A549 (cell line): Measurements from ENCODE around the gene SLC16A5. TPM values are rescaled to one million over a fixed set of nuclear protein-coding genes. Genes with fewer than 3 reads are reported as not detected.

Experiments used
- ATAC-seq, 2 experiments: fragments of 200-7000 bp in 1 of 2; fragments of >200 bp in 1 of 2; cut with Nextera tagmentation in 1 of 2; cut with Tn5 transposase in 1 of 2; 3 replicates each; pipeline versions ENCODE4 v1.8.0 to v1.9.1; 2018 to 2020; ENCODE audit warnings: mild to moderate bottlenecking in 1 of 2, moderate library complexity in 1 of 2
- CTCF ChIA-PET: fragments of 300-600 bp; sonication (Branson Sonifier 250); formaldehyde crosslinking; extraction: SDS; loops from one replicate; lab custom pipeline; 2021; ENCODE audit warnings: antibody characterized with exemption, inconsistent platforms; lab: Yijun Ruan, JAX
- POLR2A ChIA-PET: fragments of 350-600 bp; formaldehyde crosslinking; extraction: SDS; loops from one replicate; lab custom pipeline; 2021; ENCODE audit warnings: antibody characterized with exemption, inconsistent platforms; lab: Yijun Ruan, JAX
- DNase-seq, 2 experiments: peaks; one replicate each; pipeline versions ENCODE4 v3.0.0 to v3.0.0-alpha.2; 2011 to 2016; ENCODE audit warnings: low read depth in 1 of 2, low spot score in 1 of 2
- FAIRE-seq: peaks from 2 replicates; lab custom pipeline; 2011; peaks lifted over from hg19 to GRCh38; lab: Jason Lieb, UNC
- H3K27ac ChIP-seq, 2 experiments: fragments of >200 bp; sonication (Bioruptor Twin); formaldehyde crosslinking; 3 replicates each; pipeline ENCODE4 v1.5.1; 2016 to 2017
- H3K4me1 ChIP-seq: fragments of >200 bp; sonication (Bioruptor Twin); formaldehyde crosslinking; 3 replicates; pipeline ENCODE4 v1.6.1; 2016
- H3K4me2 ChIP-seq: fragments of >200 bp; sonication (Bioruptor Twin); formaldehyde crosslinking; 3 replicates; pipeline ENCODE4 v1.6.1; 2016
- H3K4me3 ChIP-seq: fragments of >200 bp; sonication (Bioruptor Twin); formaldehyde crosslinking; 3 replicates; pipeline ENCODE4 v1.5.1; 2016
- H3K9me3 ChIP-seq: fragments of >200 bp; sonication (Bioruptor Twin); formaldehyde crosslinking; 3 replicates; pipeline ENCODE4 v1.6.1; 2016
- CEBPB ChIP-seq, 2 experiments: fragments of >200 bp in 1 of 2; sonication (Bioruptor Twin) in 1 of 2; formaldehyde crosslinking in 1 of 2; IDR thresholded peaks; 2 replicates each; pipeline ENCODE4 v1.6.1; 2012 to 2016
- FOSL2 ChIP-seq, 2 experiments: fragments of 450-650 bp in 1 of 2; fragments of >200 bp in 1 of 2; sonication (Bioruptor Twin) in 1 of 2; formaldehyde crosslinking; IDR thresholded peaks; 2 replicates each; pipeline versions ENCODE4 v1.5.0 to v1.6.1; 2016 to 2020; ENCODE audit warnings: mild to moderate bottlenecking in 1 of 2, moderate library complexity in 1 of 2
- FOXS1 ChIP-seq: fragments of 250-450 bp; sonication (Bioruptor Pico); IDR thresholded peaks from 2 replicates; pipeline ENCODE4 v1.5.0; 2020; ENCODE audit warnings: mild to moderate bottlenecking, moderate library complexity
- GATA3 ChIP-seq: IDR thresholded peaks from 2 replicates; pipeline ENCODE4 v1.6.1; 2012; ENCODE audit warnings: borderline replicate concordance
- HOXB5 ChIP-seq: fragments of 250-450 bp; sonication (Bioruptor Pico); IDR thresholded peaks from 2 replicates; pipeline ENCODE4 v1.5.0; 2020; ENCODE audit warnings: mild to moderate bottlenecking, moderate library complexity
- JUN ChIP-seq, 2 experiments: fragments of >200 bp; sonication (Bioruptor Twin); formaldehyde crosslinking; IDR thresholded peaks; 2 replicates in 1 of 2; 3 replicates in 1 of 2; pipeline ENCODE4 v1.6.1; 2016 to 2017
- NFE2L2 ChIP-seq: fragments of 150-350 bp; conservative IDR thresholded peaks from 2 replicates; pipeline ENCODE4 v1.6.1; 2014; ENCODE audit warnings: low read length
- TP53 ChIP-seq: fragments of 250-450 bp; sonication (Bioruptor Pico); IDR thresholded peaks from 2 replicates; pipeline ENCODE4 v1.5.0; 2021; ENCODE audit warnings: mild to moderate bottlenecking, moderate library complexity
- WGBS: methylation state at CpG from one replicate; pipeline ENCODE4 v1.1.6; 2017; ENCODE audit errors: missing lambda C conversion rate; 5-methylcytosine and 5-hydroxymethylcytosine counted together
- polyA plus RNA-seq, 4 experiments: library from polyadenylated mRNA; depleted of rRNA in 3 of 4; stranded (reverse); fragments of >200 nt; fragmentation: RNase III in 1 of 4; extraction: RNeasy Plus Mini Kit Qiagen cat#74134 plus additional on column Dnase treatment in 1 of 4; gene quantifications; 2 replicates in 3 of 4; 3 replicates in 1 of 4; pipeline ENCODE4 v1.2.3, GENCODE V29; 2011 to 2017
- TF ChIP-seq, protein P1 (sequence below): fragments of 250-450 bp; sonication (Bioruptor Pico); IDR thresholded peaks from 2 replicates; pipeline ENCODE4 v1.5.0; 2020; ENCODE audit warnings: low read depth, mild to moderate bottlenecking, moderate library complexity
- TF ChIP-seq, protein P2 (sequence below): fragments of >200 bp; sonication (Bioruptor Twin); formaldehyde crosslinking; IDR thresholded peaks from 3 replicates; pipeline ENCODE4 v1.6.1; 2016
- TF ChIP-seq, protein P3 (sequence below): fragments of 450-650 bp; IDR thresholded peaks from 2 replicates; pipeline ENCODE4 v1.6.1; 2014; ENCODE audit warnings: antibody characterized with exemption
- TF ChIP-seq, protein P4 (sequence below): fragments of 200-600 bp; sonication (generic); IDR thresholded peaks from 2 replicates; pipeline ENCODE4 v1.6.1; 2016; ENCODE audit warnings: antibody characterized with exemption, mild to moderate bottlenecking, moderate library complexity

SLC16A5 gene
- polyA plus RNA-seq, 2 of the 4 experiments (the other 2 are of a cell fraction), result 19.0 to 27.2 TPM

DNA sequence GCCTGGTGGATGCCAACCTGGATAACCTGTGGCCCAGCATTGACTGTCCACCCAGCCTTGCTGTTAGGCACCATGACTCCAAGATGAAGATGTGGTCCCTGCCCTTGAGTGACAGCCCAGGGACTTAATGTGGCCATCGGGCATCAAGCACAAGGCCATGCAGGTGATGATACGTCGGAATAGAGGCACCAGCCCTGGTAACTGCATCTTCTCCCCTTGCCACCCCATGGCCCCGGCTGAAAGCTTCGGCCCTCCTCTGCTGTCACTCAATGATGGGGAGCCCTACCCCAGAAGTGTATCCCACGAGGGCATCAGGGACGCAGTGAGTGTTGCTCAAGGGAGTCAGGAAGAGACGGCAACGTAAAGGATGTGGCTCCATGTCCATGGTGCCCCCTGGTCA, 41.8 kb downstream of the SLC16A5 start:
- H3K27ac ChIP-seq, result peak overlapping the region in 1 of 2 experiments; percentile 97; a peak in 3 of 6 replicates
- TF ChIP-seq HOXB5 (CRISPR knock-in tag), result no peak
- TF ChIP-seq, protein P1, sequence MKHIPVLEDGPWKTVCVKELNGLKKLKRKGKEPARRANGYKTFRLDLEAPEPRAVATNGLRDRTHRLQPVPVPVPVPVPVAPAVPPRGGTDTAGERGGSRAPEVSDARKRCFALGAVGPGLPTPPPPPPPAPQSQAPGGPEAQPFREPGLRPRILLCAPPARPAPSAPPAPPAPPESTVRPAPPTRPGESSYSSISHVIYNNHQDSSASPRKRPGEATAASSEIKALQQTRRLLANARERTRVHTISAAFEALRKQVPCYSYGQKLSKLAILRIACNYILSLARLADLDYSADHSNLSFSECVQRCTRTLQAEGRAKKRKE (CRISPR knock-in tag), result no peak
- TF ChIP-seq, protein P2, sequence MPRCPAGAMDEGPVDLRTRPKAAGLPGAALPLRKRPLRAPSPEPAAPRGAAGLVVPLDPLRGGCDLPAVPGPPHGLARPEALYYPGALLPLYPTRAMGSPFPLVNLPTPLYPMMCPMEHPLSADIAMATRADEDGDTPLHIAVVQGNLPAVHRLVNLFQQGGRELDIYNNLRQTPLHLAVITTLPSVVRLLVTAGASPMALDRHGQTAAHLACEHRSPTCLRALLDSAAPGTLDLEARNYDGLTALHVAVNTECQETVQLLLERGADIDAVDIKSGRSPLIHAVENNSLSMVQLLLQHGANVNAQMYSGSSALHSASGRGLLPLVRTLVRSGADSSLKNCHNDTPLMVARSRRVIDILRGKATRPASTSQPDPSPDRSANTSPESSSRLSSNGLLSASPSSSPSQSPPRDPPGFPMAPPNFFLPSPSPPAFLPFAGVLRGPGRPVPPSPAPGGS, result no peak
- TF ChIP-seq, protein P3, sequence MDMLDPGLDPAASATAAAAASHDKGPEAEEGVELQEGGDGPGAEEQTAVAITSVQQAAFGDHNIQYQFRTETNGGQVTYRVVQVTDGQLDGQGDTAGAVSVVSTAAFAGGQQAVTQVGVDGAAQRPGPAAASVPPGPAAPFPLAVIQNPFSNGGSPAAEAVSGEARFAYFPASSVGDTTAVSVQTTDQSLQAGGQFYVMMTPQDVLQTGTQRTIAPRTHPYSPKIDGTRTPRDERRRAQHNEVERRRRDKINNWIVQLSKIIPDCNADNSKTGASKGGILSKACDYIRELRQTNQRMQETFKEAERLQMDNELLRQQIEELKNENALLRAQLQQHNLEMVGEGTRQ, result no peak
- TF ChIP-seq TP53 (CRISPR knock-in tag), result no peak
- TF ChIP-seq FOSL2 (IDR thresholded peaks at IDR 0.05), result no peak
- no peak for TF ChIP-seq FOSL2 (CRISPR knock-in tag; IDR thresholded peaks at IDR 0.05)
- FAIRE-seq (no peak), DNase-seq (no peak), ATAC-seq (no peak)
- H3K4me1 ChIP-seq, result peaks cover 58% of the 10 kb centered on the region
- ChIA-PET CTCF (interaction anchor here (1.9 to 62.2 kb wide), 8 partner anchors 15 to 168 kb away, joined by 6 to 3429 read pairs (median 25); partner anchors contain the start of genes ARMC7, ATP5PD, KCTD2 and NUP85), POLR2A (interaction anchor here (0.8 to 7.0 kb wide), 3 partner anchors 13 to 17 kb away, joined by 3 to 70 read pairs (median 4); no protein-coding TSS in a partner anchor)
- H3K4me3 ChIP-seq, result no peak overlapping the region
- WGBS, result 92% methylated on average over 9 of the region's 9 CpGs
- H3K4me2 ChIP-seq, result peak overlapping the region; percentile 87
- no peaks in the 10 kb centered on the region for H3K9me3 ChIP-seq

DNA sequence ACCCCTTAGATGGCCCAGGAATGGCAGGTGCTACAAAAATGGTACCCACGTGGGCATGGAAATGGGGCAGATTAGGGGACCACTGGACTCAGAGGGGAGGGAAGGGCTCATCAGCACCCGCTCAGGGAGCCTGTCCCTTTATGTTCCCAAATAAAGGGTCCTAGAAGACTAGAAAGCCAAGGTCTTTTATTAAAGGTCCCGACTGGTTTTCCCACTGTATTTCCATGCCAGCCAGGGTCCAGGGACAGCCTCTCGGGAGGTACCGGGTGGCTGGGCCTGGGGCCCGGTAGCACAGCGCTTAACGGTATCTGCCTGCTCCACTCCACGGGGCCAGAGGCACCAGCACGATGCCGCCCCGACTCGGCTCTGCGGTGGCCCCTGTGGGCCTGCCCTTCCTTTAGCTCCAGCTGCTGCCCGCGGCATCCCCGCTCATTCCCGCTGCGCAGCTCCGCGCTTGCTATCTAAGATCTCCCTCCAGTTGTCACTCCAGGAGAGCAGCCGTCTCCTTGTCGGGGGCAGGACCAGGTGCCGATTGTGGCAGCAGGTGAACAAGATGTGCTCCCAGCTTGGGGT, 42.4 kb downstream of the SLC16A5 start:
- ATAC-seq, result no peak
- H3K4me3 ChIP-seq, result peak overlapping the region; percentile 89
- no peak for FAIRE-seq
- CTCF ChIA-PET, result interaction anchor here (1.4 to 62.2 kb wide), 16 partner anchors 15 to 181 kb away, joined by 3 to 3429 read pairs (median 11); partner anchors contain the start of genes ARMC7, ATP5PD, CDR2L and JPT1
- POLR2A ChIA-PET, result interaction anchor here (1.0 to 7.0 kb wide), 6 partner anchors 7 to 72 kb away, joined by 3 to 70 read pairs (median 9); no protein-coding TSS in a partner anchor
- DNase-seq, result no peak
- H3K4me1 ChIP-seq, result peaks cover 53% of the 10 kb centered on the region
- peak overlapping the region; percentile 97 for H3K27ac ChIP-seq
- 70% methylated on average over 24 of the region's 24 CpGs for WGBS
- H3K9me3 ChIP-seq, result no peaks in the 10 kb centered on the region
- TF ChIP-seq CEBPB (IDR thresholded peaks at IDR 0.05) (no peak), JUN (IDR thresholded peaks at IDR 0.05) (peak in 1 of 2 experiments; percentile 13; a peak in 1 of 5 replicates), GATA3 (no peak), NFE2L2 (no peak), FOXS1 (CRISPR knock-in tag) (no peak)
- TF ChIP-seq, protein P4, sequence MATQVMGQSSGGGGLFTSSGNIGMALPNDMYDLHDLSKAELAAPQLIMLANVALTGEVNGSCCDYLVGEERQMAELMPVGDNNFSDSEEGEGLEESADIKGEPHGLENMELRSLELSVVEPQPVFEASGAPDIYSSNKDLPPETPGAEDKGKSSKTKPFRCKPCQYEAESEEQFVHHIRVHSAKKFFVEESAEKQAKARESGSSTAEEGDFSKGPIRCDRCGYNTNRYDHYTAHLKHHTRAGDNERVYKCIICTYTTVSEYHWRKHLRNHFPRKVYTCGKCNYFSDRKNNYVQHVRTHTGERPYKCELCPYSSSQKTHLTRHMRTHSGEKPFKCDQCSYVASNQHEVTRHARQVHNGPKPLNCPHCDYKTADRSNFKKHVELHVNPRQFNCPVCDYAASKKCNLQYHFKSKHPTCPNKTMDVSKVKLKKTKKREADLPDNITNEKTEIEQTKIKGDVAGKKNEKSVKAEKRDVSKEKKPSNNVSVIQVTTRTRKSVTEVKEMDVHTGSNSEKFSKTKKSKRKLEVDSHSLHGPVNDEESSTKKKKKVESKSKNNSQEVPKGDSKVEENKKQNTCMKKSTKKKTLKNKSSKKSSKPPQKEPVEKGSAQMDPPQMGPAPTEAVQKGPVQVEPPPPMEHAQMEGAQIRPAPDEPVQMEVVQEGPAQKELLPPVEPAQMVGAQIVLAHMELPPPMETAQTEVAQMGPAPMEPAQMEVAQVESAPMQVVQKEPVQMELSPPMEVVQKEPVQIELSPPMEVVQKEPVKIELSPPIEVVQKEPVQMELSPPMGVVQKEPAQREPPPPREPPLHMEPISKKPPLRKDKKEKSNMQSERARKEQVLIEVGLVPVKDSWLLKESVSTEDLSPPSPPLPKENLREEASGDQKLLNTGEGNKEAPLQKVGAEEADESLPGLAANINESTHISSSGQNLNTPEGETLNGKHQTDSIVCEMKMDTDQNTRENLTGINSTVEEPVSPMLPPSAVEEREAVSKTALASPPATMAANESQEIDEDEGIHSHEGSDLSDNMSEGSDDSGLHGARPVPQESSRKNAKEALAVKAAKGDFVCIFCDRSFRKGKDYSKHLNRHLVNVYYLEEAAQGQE, result no peak
- TF ChIP-seq, all 56 proteins: peak for 1
- H3K4me2 ChIP-seq, result peak overlapping the region; percentile 87
